ACC112 (cell line): ENCODE data around the gene KRTAP12-2.

Experiments
- H2AFZ ChIP-seq: fragments of 200-600 bp; sonication (generic); one replicate; pipeline ENCODE4 v1.6.0; 2017; ENCODE audit warnings: antibody characterized with exemption, low read length; ENCODE audit not compliant: unreplicated experiment
- H3K27ac ChIP-seq: fragments of 200-600 bp; sonication (generic); 2 replicates; pipeline ENCODE4 v1.5.1; 2014; ENCODE audit warnings: low read depth, mild to moderate bottlenecking, antibody characterized with exemption, low read length, moderate library complexity
- H3K27me3 ChIP-seq: fragments of 200-600 bp; sonication (generic); 2 replicates; pipeline ENCODE4 v1.6.1; 2014; ENCODE audit warnings: mild to moderate bottlenecking, antibody characterized with exemption, low read length, moderate library complexity, mixed read lengths; ENCODE audit not compliant: insufficient read depth
- H3K36me3 ChIP-seq: fragments of 200-600 bp; sonication (generic); 2 replicates; pipeline ENCODE4 v1.6.1; 2016; ENCODE audit warnings: mild to moderate bottlenecking, antibody characterized with exemption, low read length, moderate library complexity, mixed read lengths; ENCODE audit not compliant: insufficient read depth
- H3K4me1 ChIP-seq: fragments of 200-600 bp; sonication (generic); one replicate; pipeline ENCODE4 v1.6.1; 2016; ENCODE audit warnings: low read length, mixed read lengths; ENCODE audit not compliant: insufficient read depth, unreplicated experiment, control insufficient read depth
- H3K4me3 ChIP-seq: fragments of 200-600 bp; sonication (generic); 2 replicates; pipeline ENCODE4 v1.5.1; 2014; ENCODE audit warnings: mild to moderate bottlenecking, low read depth, low read length
- H3K79me2 ChIP-seq: fragments of 200-600 bp; sonication (generic); one replicate; pipeline ENCODE4 v1.6.0; 2016; ENCODE audit warnings: low read length; ENCODE audit not compliant: control insufficient read depth, unreplicated experiment, insufficient read depth

The KRTAP12-2 gene

DNA sequence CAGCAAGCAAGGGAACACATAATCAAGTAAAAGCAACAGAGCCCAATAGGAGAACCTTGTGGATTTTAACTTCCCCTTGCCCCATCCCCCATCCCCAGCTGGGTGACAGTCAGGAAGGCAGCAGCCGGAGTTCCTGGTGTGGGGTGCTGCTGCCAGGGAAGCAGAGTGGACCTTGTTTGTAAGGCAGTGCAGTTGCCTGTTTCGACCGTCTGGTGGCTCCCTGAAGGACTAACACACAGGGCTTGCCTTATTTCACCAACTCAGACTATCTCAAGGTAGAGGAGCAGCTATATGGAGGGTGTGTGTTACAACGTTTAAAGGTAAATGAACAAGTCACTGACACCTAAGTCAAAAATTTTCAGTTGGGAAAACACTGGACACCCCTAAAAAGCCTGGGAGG, 48.2 kb downstream of the KRTAP12-2 start:
- Histone ChIP-seq H3K27me3 (peaks cover 14% of the 10 kb centered on the region; the same call in 1 of the 2 replicates), H3K27ac (no peak overlapping the region), H3K4me1 (no peaks in the 10 kb centered on the region), H3K79me2 (no peaks in the 10 kb centered on the region), H3K4me3 (no peak overlapping the region), H3K36me3 (no peaks in the 10 kb centered on the region), H2AFZ (no peak overlapping the region)

DNA sequence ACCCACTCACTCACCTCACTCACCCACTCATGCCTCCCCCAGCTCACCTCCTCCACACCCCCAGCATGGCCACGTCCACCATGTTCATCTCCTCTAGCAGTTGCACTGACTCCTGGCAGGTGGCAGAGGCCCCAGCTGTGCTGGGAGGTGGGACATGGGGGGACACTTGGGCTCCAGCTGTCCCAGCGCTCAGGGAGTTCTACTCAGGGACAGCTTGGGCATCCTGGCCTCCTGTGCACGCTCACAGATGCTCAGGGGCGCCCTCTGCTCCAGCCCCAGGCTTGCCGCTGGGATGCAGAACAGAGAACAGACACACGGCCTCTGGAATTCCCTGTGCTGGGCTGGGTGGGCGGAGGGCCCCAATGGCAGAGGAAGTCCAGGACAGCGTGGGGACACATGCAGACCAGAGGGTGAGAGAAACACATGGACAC, 49.6 kb downstream of the KRTAP12-2 start:
- Histone ChIP-seq H3K36me3 (no peaks in the 10 kb centered on the region), H3K27me3 (peaks cover 14% of the 10 kb centered on the region; the same call in 1 of the 2 replicates), H2AFZ (no peak overlapping the region), H3K79me2 (no peaks in the 10 kb centered on the region), H3K27ac (no peak overlapping the region), H3K4me3 (no peak overlapping the region), H3K4me1 (no peaks in the 10 kb centered on the region)

DNA sequence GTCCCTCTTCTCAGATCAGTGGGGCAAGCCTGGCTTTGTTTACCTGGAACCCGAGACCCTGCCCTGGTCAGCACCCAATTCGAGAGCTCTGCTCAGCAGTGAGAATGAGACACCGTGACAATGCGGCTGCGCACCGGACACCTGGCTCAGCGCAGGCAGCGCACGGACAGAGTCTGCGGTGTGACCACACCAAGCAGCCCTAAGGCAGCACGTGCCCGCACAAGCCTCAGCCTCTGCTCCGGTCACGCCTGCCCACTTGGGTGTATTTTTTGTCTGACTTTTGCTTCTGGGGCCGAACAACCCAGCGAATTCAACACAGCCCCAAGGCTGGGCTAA, 50.2 kb downstream of the KRTAP12-2 start:
- Histone ChIP-seq H3K4me1 (no peaks in the 10 kb centered on the region), H3K36me3 (no peaks in the 10 kb centered on the region), H3K79me2 (no peaks in the 10 kb centered on the region), H3K4me3 (no peak overlapping the region), H3K27me3 (peaks cover 14% of the 10 kb centered on the region; the same call in 1 of the 2 replicates), H3K27ac (no peak overlapping the region), H2AFZ (no peak overlapping the region)
